ENCODE measurements around the gene SAA4. TPM values are rescaled to one million over a fixed set of nuclear protein-coding genes. Genes with fewer than 3 reads are reported as not detected.
"Not testable (repeated sequence)": the region's sequence is repeated elsewhere in the genome, so short reads cannot be mapped to it uniquely, and the experiment has no call there.

SAA4 gene
- total RNA-seq, 3 donors from 2014 or later = 5.6 to 45.2 TPM; not detected in 1

- Histone ChIP-seq H3K4me1 (no peaks in the 10 kb centered on the region), H3K9me3 (no peaks in the 10 kb centered on the region), H3K36me3 (no peaks in the 10 kb centered on the region), H3K27ac (no peak overlapping the region), H3K4me3 (no peak overlapping the region), H3K27me3 (no peaks in the 10 kb centered on the region)
- TF ChIP-seq POLR2AphosphoS5 (IDR thresholded peaks at IDR 0.05) (no peak), POLR2A (IDR thresholded peaks at IDR 0.05) (no peak), CTCF (IDR thresholded peaks at IDR 0.05) (no peak)
- no peak for DNase-seq (ENCODE audit: low spot score in 2 of 2)
- intact Hi-C loops (cut with DNase I; ENCODE audit: low total_unique reads) = no loop called here
Measured at GRCh38 chr11:18253233-18253632, 16.6 kb upstream of the SAA4 start.

- no peaks in the 10 kb centered on the region for H3K36me3 ChIP-seq
- H3K4me3 ChIP-seq = peak within 1 kb of the TSS in 2 of 3 donors; percentile 32 to 40
- H3K4me1 ChIP-seq = no peaks in the 10 kb centered on the region
- H3K27me3 ChIP-seq = no peaks in the 10 kb centered on the region
- intact Hi-C loops (cut with DNase I; ENCODE audit: low total_unique reads) = no loop called here
- TF ChIP-seq CTCF (IDR thresholded peaks at IDR 0.05) = no peak
- TF ChIP-seq POLR2AphosphoS5 (IDR thresholded peaks at IDR 0.05) = peak in 1 of 3 donors; percentile 59
- peak within 1 kb of the TSS; percentile 75 to 87 for H3K27ac ChIP-seq
- peak in 1 of 2 donors; percentile 76 for DNase-seq (ENCODE audit: low spot score in 2 of 2)
- H3K9me3 ChIP-seq = no peaks in the 10 kb centered on the region
Measured at GRCh38 chr11:18248561-18248960, 12.0 kb upstream of the SAA4 start, which contains the start of gene SAA2. Gene SAA2 (minus strand): TSS chr11:18248668. CDS start chr11:18248011, 657 bp downstream.

GRCh38 chr11:18247191-18247581 lies 10.6 kb upstream of the SAA4 start:
- H3K4me1 ChIP-seq; intact Hi-C loops (cut with DNase I; ENCODE audit: low total_unique reads); H3K27me3 ChIP-seq; DNase-seq (ENCODE audit: low spot score in 2 of 2); H3K36me3 ChIP-seq; H3K9me3 ChIP-seq: not testable (repeated sequence)
- H3K4me3 ChIP-seq = peak overlapping the region in 2 of 3 donors; percentile 33 to 57
- peak overlapping the region; percentile 15 to 63 for H3K27ac ChIP-seq

GRCh38 chr11:18246379-18247190 lies 10.0 kb upstream of the SAA4 start:
- H3K4me1 ChIP-seq; H3K27me3 ChIP-seq; H3K9me3 ChIP-seq; DNase-seq (ENCODE audit: low spot score in 2 of 2); H3K36me3 ChIP-seq; intact Hi-C loops (cut with DNase I; ENCODE audit: low total_unique reads): not testable (repeated sequence)
- Histone ChIP-seq H3K4me3 (peak overlapping the region in 2 of 3 donors; percentile 33 to 57), H3K27ac (peak overlapping the region; percentile 42 to 63)

GRCh38 chr11:18245396-18245795 lies 8.8 kb upstream of the SAA4 start:
- intact Hi-C loops (cut with DNase I; ENCODE audit: low total_unique reads) = no loop called here
- Histone ChIP-seq H3K9me3 (no peaks in the 10 kb centered on the region), H3K4me3 (peak overlapping the region in 1 of 3 donors; percentile 25), H3K27me3 (no peaks in the 10 kb centered on the region), H3K4me1 (no peaks in the 10 kb centered on the region), H3K27ac (no peak overlapping the region), H3K36me3 (no peaks in the 10 kb centered on the region)
- no peak for DNase-seq (ENCODE audit: low spot score in 2 of 2)
- TF ChIP-seq CTCF (IDR thresholded peaks at IDR 0.05) = no peak
- no peak for TF ChIP-seq POLR2A (IDR thresholded peaks at IDR 0.05)
- TF ChIP-seq POLR2AphosphoS5 (IDR thresholded peaks at IDR 0.05) = no peak

- Histone ChIP-seq H3K4me3 (no peak overlapping the region), H3K36me3 (no peaks in the 10 kb centered on the region), H3K27ac (no peak overlapping the region), H3K9me3 (no peaks in the 10 kb centered on the region), H3K27me3 (no peaks in the 10 kb centered on the region), H3K4me1 (no peaks in the 10 kb centered on the region)
- peak in 2 of 3 donors; percentile 48 to 67 for TF ChIP-seq CTCF (IDR thresholded peaks at IDR 0.05)
- no peak for TF ChIP-seq POLR2A (IDR thresholded peaks at IDR 0.05)
- TF ChIP-seq POLR2AphosphoS5 (IDR thresholded peaks at IDR 0.05) = no peak
- intact Hi-C loops (cut with DNase I; ENCODE audit: low total_unique reads) = no loop called here
- no peak for DNase-seq (ENCODE audit: low spot score in 2 of 2)
Measured at GRCh38 chr11:18243783-18244362, 7.3 kb upstream of the SAA4 start.

All from breast epithelium (tissue), 4 donors.